ENCODE measurements around the gene CRELD2.

Gene CRELD2

GRCh38 chr22:49970528-49971231 is 52.2 kb downstream of the CRELD2 start:
- peak; percentile 91 for DNase-seq

- DNase-seq: peak; percentile 64
These were observed 53.1 kb downstream of the CRELD2 start for GRCh38 chr22:49971232-49972162.

- DNase-seq: peak; percentile 4
These were observed 54.0 kb downstream of the CRELD2 start for GRCh38 chr22:49972163-49973017.

- DNase-seq: peak; percentile 11
These were observed 54.9 kb downstream of the CRELD2 start for GRCh38 chr22:49973018-49973961.

GRCh38 chr22:49975543-49976389 is 57.3 kb downstream of the CRELD2 start:
- peak; percentile 6 for DNase-seq

- no peak for DNase-seq
These were observed 58.2 kb downstream of the CRELD2 start for GRCh38 chr22:49976439-49977175.

All from eye (tissue), 1 donor.